Measurements from ENCODE around the gene FMNL2.

Gene FMNL2

GRCh38 chr2:152335016-152335725 lies at the start of gene FMNL2 (continued):
- TF ChIP-seq ZNF335 (tag by site-specific recombination; conservative IDR thresholded peaks at IDR 0.05), result peak; percentile 65
- no peak for TF ChIP-seq ZSCAN16 (tag by site-specific recombination; IDR thresholded peaks at IDR 0.05)
- TF ChIP-seq SP3 (tag by site-specific recombination; IDR thresholded peaks at IDR 0.05), result peak; percentile 95
- 0 out of 2 replicates have a peak, but pooled peaks have one; percentile 31 for TF ChIP-seq ZBTB10 (tag by site-specific recombination; IDR thresholded peaks at IDR 0.05)
- TF ChIP-seq KLF1 (tag by site-specific recombination; IDR thresholded peaks at IDR 0.05), result peak; percentile 29; the same call in 1 of the 2 replicates
- TF ChIP-seq ZNF501 (tag by site-specific recombination; IDR thresholded peaks at IDR 0.05), result 0 out of 2 replicates have a peak, but pooled peaks have one; percentile 40
- no peak for TF ChIP-seq ZNF596 (tag by site-specific recombination; IDR thresholded peaks at IDR 0.05)
- TF ChIP-seq REST (tag by site-specific recombination; IDR thresholded peaks at IDR 0.05), result no peak
- TF ChIP-seq PATZ1 (tag by site-specific recombination; IDR thresholded peaks at IDR 0.05), result peak; percentile 95
- peak; percentile 59; the same call in 1 of the 2 replicates for TF ChIP-seq ZXDB (tag by site-specific recombination; IDR thresholded peaks at IDR 0.05)
- no peak for TF ChIP-seq OSR2 (tag by site-specific recombination; IDR thresholded peaks at IDR 0.05)
- TF ChIP-seq ZNF391 (tag by site-specific recombination; IDR thresholded peaks at IDR 0.05; ENCODE audit: borderline replicate concordance, low read depth), result no peak; the same call in 1 of the 2 replicates
- no peak for TF ChIP-seq ZNF155 (tag by site-specific recombination; IDR thresholded peaks at IDR 0.05)
- peak; percentile 28; the same call in 1 of the 2 replicates for TF ChIP-seq GLIS1 (tag by site-specific recombination; IDR thresholded peaks at IDR 0.05)
- peak; percentile 47; the same call in 1 of the 2 replicates for TF ChIP-seq FEZF1 (tag by site-specific recombination; IDR thresholded peaks at IDR 0.05)
- peak; percentile 45; the same call in 1 of the 2 replicates for TF ChIP-seq SP7 (tag by site-specific recombination; IDR thresholded peaks at IDR 0.05)
- 0 out of 2 replicates have a peak, but pooled peaks have one; percentile 22 for TF ChIP-seq ZSCAN30 (tag by site-specific recombination; IDR thresholded peaks at IDR 0.05)
- peak; percentile 81 for TF ChIP-seq GLIS2 (tag by site-specific recombination; IDR thresholded peaks at IDR 0.05)
- TF ChIP-seq ZNF2 (tag by site-specific recombination; IDR thresholded peaks at IDR 0.05), result peak; percentile 26; the same call in 1 of the 2 replicates
- TF ChIP-seq PRDM4 (tag by site-specific recombination; IDR thresholded peaks at IDR 0.05), result no peak
- TF ChIP-seq ZNF221 (tag by site-specific recombination; IDR thresholded peaks at IDR 0.05; ENCODE audit: borderline replicate concordance), result no peak
- no peak for TF ChIP-seq ZNF174 (tag by site-specific recombination; IDR thresholded peaks at IDR 0.05)
- peak; percentile 39; the same call in 1 of the 2 replicates for TF ChIP-seq ZNF394 (tag by site-specific recombination; IDR thresholded peaks at IDR 0.05; ENCODE audit: borderline replicate concordance)
- peak; percentile 60 for TF ChIP-seq ZBTB17 (tag by site-specific recombination; IDR thresholded peaks at IDR 0.05)
- TF ChIP-seq, protein P1, sequence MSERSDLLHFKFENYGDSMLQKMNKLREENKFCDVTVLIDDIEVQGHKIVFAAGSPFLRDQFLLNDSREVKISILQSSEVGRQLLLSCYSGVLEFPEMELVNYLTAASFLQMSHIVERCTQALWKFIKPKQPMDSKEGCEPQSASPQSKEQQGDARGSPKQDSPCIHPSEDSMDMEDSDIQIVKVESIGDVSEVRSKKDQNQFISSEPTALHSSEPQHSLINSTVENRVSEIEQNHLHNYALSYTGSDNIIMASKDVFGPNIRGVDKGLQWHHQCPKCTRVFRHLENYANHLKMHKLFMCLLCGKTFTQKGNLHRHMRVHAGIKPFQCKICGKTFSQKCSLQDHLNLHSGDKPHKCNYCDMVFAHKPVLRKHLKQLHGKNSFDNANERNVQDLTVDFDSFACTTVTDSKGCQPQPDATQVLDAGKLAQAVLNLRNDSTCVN (tag by site-specific recombination; optimal IDR thresholded peaks at IDR 0.05), result peak; percentile 89

All from HEK293 (cell line).